Measurements from ENCODE around the gene FHL1.

FHL1 gene

DNA sequence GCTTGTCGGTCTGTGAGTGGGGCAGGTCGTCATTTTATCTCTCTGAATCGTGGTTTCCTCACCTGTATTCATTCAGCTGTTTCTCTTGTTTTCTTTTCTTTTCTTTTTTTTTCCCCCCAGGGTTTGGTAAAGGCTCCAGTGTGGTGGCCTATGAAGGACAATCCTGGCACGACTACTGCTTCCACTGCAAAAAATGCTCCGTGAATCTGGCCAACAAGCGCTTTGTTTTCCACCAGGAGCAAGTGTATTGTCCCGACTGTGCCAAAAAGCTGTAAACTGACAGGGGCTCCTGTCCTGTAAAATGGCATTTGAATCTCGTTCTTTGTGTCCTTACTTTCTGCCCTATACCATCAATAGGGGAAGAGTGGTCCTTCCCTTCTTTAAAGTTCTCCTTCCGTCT is 62.4 kb downstream of the FHL1 start:
- H3K27ac ChIP-seq (ENCODE audit: low read length), result no peak overlapping the region
- TF ChIP-seq, protein P1, sequence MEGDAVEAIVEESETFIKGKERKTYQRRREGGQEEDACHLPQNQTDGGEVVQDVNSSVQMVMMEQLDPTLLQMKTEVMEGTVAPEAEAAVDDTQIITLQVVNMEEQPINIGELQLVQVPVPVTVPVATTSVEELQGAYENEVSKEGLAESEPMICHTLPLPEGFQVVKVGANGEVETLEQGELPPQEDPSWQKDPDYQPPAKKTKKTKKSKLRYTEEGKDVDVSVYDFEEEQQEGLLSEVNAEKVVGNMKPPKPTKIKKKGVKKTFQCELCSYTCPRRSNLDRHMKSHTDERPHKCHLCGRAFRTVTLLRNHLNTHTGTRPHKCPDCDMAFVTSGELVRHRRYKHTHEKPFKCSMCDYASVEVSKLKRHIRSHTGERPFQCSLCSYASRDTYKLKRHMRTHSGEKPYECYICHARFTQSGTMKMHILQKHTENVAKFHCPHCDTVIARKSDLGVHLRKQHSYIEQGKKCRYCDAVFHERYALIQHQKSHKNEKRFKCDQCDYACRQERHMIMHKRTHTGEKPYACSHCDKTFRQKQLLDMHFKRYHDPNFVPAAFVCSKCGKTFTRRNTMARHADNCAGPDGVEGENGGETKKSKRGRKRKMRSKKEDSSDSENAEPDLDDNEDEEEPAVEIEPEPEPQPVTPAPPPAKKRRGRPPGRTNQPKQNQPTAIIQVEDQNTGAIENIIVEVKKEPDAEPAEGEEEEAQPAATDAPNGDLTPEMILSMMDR (IDR thresholded peaks at IDR 0.05; ENCODE audit: low read depth, low read length), result no peak
- no peak for TF ChIP-seq EZH2phosphoT487 (IDR thresholded peaks at IDR 0.05; ENCODE audit: low read depth)
- no peaks in the 10 kb centered on the region for H3K9me3 ChIP-seq (ENCODE audit: insufficient read depth, low read length)
- H3K36me3 ChIP-seq (replicated peaks; ENCODE audit: low read depth, low read length), result no peaks in the 10 kb centered on the region
- H3K9ac ChIP-seq (ENCODE audit: low read length), result no peak overlapping the region
- H3K4me3 ChIP-seq (ENCODE audit: low read length), result no peak overlapping the region
- no peak overlapping the region for H3K4me2 ChIP-seq (ENCODE audit: low read length)
- H4K20me1 ChIP-seq (ENCODE audit: insufficient read depth, low read length), result no peaks in the 10 kb centered on the region
- peaks cover 5% of the 10 kb centered on the region; the same call in 1 of the 2 replicates for H3K4me1 ChIP-seq (ENCODE audit: low read length)
- no peaks in the 10 kb centered on the region for H3K27me3 ChIP-seq (ENCODE audit: low read depth, low read length)
- no peaks in the 10 kb centered on the region for H3K79me2 ChIP-seq (ENCODE audit: low read length)
- no peak overlapping the region for H2AFZ ChIP-seq (ENCODE audit: low read depth, low read length)

GRCh38 chrX:136210243-136210642 is 62.9 kb downstream of the FHL1 start:
- H3K9me3 ChIP-seq (ENCODE audit: insufficient read depth, low read length), result no peaks in the 10 kb centered on the region
- H3K9ac ChIP-seq (ENCODE audit: low read length), result no peak overlapping the region
- no peaks in the 10 kb centered on the region for H3K27me3 ChIP-seq (ENCODE audit: low read depth, low read length)

DNA sequence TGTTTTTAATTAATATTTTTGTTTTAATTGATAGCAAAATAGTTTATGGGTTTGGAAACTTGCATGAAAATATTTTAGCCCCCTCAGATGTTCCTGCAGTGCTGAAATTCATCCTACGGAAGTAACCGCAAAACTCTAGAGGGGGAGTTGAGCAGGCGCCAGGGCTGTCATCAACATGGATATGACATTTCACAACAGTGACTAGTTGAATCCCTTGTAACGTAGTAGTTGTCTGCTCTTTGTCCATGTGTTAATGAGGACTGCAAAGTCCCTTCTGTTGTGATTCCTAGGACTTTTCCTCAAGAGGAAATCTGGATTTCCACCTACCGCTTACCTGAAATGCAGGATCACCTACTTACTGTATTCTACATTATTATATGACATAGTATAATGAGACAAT is 63.5 kb downstream of the FHL1 start:
- H3K36me3 ChIP-seq (replicated peaks; ENCODE audit: low read depth, low read length), result no peaks in the 10 kb centered on the region

More at GRCh38 chrX:136210243-136210642, 62.9 kb downstream of the FHL1 start:
- H3K4me3 ChIP-seq (ENCODE audit: low read length), result no peak overlapping the region
- no peak overlapping the region for H3K4me2 ChIP-seq (ENCODE audit: low read length)
- no peak overlapping the region for H2AFZ ChIP-seq (ENCODE audit: low read depth, low read length)
- peaks cover 5% of the 10 kb centered on the region; the same call in 1 of the 2 replicates for H3K4me1 ChIP-seq (ENCODE audit: low read length)
- no peaks in the 10 kb centered on the region for H3K79me2 ChIP-seq (ENCODE audit: low read length)
- H4K20me1 ChIP-seq (ENCODE audit: insufficient read depth, low read length), result no peaks in the 10 kb centered on the region
- TF ChIP-seq, protein P1 (IDR thresholded peaks at IDR 0.05; ENCODE audit: low read depth, low read length), result no peak
- TF ChIP-seq EZH2phosphoT487 (IDR thresholded peaks at IDR 0.05; ENCODE audit: low read depth), result no peak
- no peaks in the 10 kb centered on the region for H3K36me3 ChIP-seq (replicated peaks; ENCODE audit: low read depth, low read length)
- no peak overlapping the region for H3K27ac ChIP-seq (ENCODE audit: low read length)

GRCh38 chrX:136211766-136212556 is 64.6 kb downstream of the FHL1 start:
- Histone ChIP-seq H2AFZ (ENCODE audit: low read depth, low read length) (no peak overlapping the region), H3K79me2 (ENCODE audit: low read length) (no peaks in the 10 kb centered on the region), H3K27ac (ENCODE audit: low read length) (no peak overlapping the region), H3K4me3 (ENCODE audit: low read length) (no peak overlapping the region), H3K4me1 (ENCODE audit: low read length) (peaks cover 5% of the 10 kb centered on the region; the same call in 1 of the 2 replicates), H3K36me3 (replicated peaks; ENCODE audit: low read depth, low read length) (no peaks in the 10 kb centered on the region), H4K20me1 (ENCODE audit: insufficient read depth, low read length) (no peaks in the 10 kb centered on the region), H3K9me3 (ENCODE audit: insufficient read depth, low read length) (no peaks in the 10 kb centered on the region), H3K27me3 (ENCODE audit: low read depth, low read length) (no peaks in the 10 kb centered on the region), H3K9ac (ENCODE audit: low read length) (no peak overlapping the region), H3K4me2 (ENCODE audit: low read length) (no peak overlapping the region)
- TF ChIP-seq EZH2phosphoT487 (IDR thresholded peaks at IDR 0.05; ENCODE audit: low read depth), result no peak
- TF ChIP-seq, protein P1 (IDR thresholded peaks at IDR 0.05; ENCODE audit: low read depth, low read length), result no peak

More for the DNA sequence above, 63.5 kb downstream of the FHL1 start:
- no peak overlapping the region for H3K9ac ChIP-seq (ENCODE audit: low read length)
- TF ChIP-seq, protein P1 (IDR thresholded peaks at IDR 0.05; ENCODE audit: low read depth, low read length), result no peak
- TF ChIP-seq EZH2phosphoT487 (IDR thresholded peaks at IDR 0.05; ENCODE audit: low read depth), result no peak
- H3K9me3 ChIP-seq (ENCODE audit: insufficient read depth, low read length), result no peaks in the 10 kb centered on the region
- H3K27me3 ChIP-seq (ENCODE audit: low read depth, low read length), result no peaks in the 10 kb centered on the region
- no peaks in the 10 kb centered on the region for H4K20me1 ChIP-seq (ENCODE audit: insufficient read depth, low read length)
- no peaks in the 10 kb centered on the region for H3K79me2 ChIP-seq (ENCODE audit: low read length)
- H3K4me1 ChIP-seq (ENCODE audit: low read length), result peaks cover 5% of the 10 kb centered on the region; the same call in 1 of the 2 replicates
- no peak overlapping the region for H3K4me2 ChIP-seq (ENCODE audit: low read length)
- no peak overlapping the region for H3K27ac ChIP-seq (ENCODE audit: low read length)
- no peak overlapping the region for H3K4me3 ChIP-seq (ENCODE audit: low read length)
- H2AFZ ChIP-seq (ENCODE audit: low read depth, low read length), result no peak overlapping the region
